GM23338 (cell line): Measurements from ENCODE around the gene MAPKBP1. TPM values are rescaled to one million over a fixed set of nuclear protein-coding genes. Genes with fewer than 3 reads are reported as not detected.

Experiments
- ATAC-seq: fragments of 200-7000 bp; cut with Tn5 transposase; 3 replicates; pipeline ENCODE4 v1.9.1; 2020
- DNase-seq: peaks from one replicate; pipeline ENCODE4 v3.0.0-alpha.2; 2015; ENCODE audit warnings: low spot score
- H2AFZ ChIP-seq: fragments of 200-600 bp; sonication (generic); 2 replicates; pipeline ENCODE4 v1.8.0; 2016; ENCODE audit warnings: antibody characterized with exemption, mild to moderate bottlenecking, moderate library complexity
- H3F3A ChIP-seq: fragments of 200-600 bp; sonication (generic); replicated peaks from 2 replicates; pipeline ENCODE4 v1.8.0; 2017; ENCODE audit warnings: antibody characterized with exemption, mixed run types, low read depth
- H3K27ac ChIP-seq: fragments of 200-600 bp; sonication (generic); 2 replicates; pipeline ENCODE4 v1.6.1; 2016; ENCODE audit warnings: low read depth
- H3K27me3 ChIP-seq: fragments of 200-600 bp; sonication (generic); 2 replicates; pipeline ENCODE4 v1.8.0; 2016; ENCODE audit warnings: mild to moderate bottlenecking, mixed run types, moderate library complexity; ENCODE audit not compliant: insufficient read depth
- H3K36me3 ChIP-seq: fragments of 200-600 bp; sonication (generic); 2 replicates; pipeline ENCODE4 v1.8.0; 2016; ENCODE audit warnings: mild to moderate bottlenecking; ENCODE audit not compliant: insufficient read depth
- H3K4me1 ChIP-seq: fragments of 200-600 bp; sonication (generic); 2 replicates; pipeline ENCODE4 v1.8.0; 2016; ENCODE audit warnings: mild to moderate bottlenecking, moderate library complexity; ENCODE audit not compliant: insufficient read depth
- H3K4me2 ChIP-seq: fragments of 200-600 bp; sonication (generic); 2 replicates; pipeline ENCODE4 v1.7.1; 2017; ENCODE audit warnings: mixed run types
- H3K4me3 ChIP-seq: fragments of 200-600 bp; sonication (generic); 2 replicates; pipeline ENCODE4 v1.6.1; 2016; ENCODE audit warnings: mixed run types
- H3K79me2 ChIP-seq: fragments of 200-600 bp; sonication (generic); replicated peaks from 2 replicates; pipeline ENCODE4 v1.8.0; 2017; ENCODE audit warnings: mild to moderate bottlenecking; ENCODE audit not compliant: insufficient read depth
- H3K9me2 ChIP-seq: fragments of 200-600 bp; sonication (generic); 2 replicates; pipeline ENCODE4 v1.8.0; 2017; ENCODE audit not compliant: insufficient read depth
- H4K20me1 ChIP-seq: fragments of 200-600 bp; sonication (generic); replicated peaks from 2 replicates; pipeline ENCODE4 v1.8.0; 2017; ENCODE audit warnings: mild to moderate bottlenecking; ENCODE audit not compliant: insufficient read depth
- H3K27ac Mint-ChIP-seq: 2 replicates; pipeline ENCODE4 v1.8.0; 2020; ENCODE audit warnings: inconsistent platforms, mild to moderate bottlenecking, moderate library complexity, mixed read lengths
- H3K27me3 Mint-ChIP-seq: 3 replicates; pipeline ENCODE4 v1.8.0; 2022; ENCODE audit warnings: low read depth, mild to moderate bottlenecking, moderate library complexity, mixed read lengths, inconsistent platforms; ENCODE audit not compliant: insufficient read depth, poor library complexity
- H3K36me3 Mint-ChIP-seq: 3 replicates; pipeline ENCODE4 v1.8.0; 2021; ENCODE audit warnings: low read depth, mild to moderate bottlenecking, inconsistent platforms, moderate library complexity, mixed read lengths
- H3K4me1 Mint-ChIP-seq: 3 replicates; pipeline ENCODE4 v1.8.0; 2020; ENCODE audit warnings: mild to moderate bottlenecking, inconsistent platforms, mixed read lengths
- H3K4me3 Mint-ChIP-seq: 3 replicates; pipeline ENCODE4 v1.8.0; 2021; ENCODE audit warnings: moderate library complexity, mild to moderate bottlenecking, inconsistent platforms, mixed read lengths
- H3K9me3 Mint-ChIP-seq: 3 replicates; pipeline ENCODE4 v1.8.0; 2020; ENCODE audit warnings: moderate library complexity, mild to moderate bottlenecking, inconsistent platforms, mixed read lengths
- CREB1 ChIP-seq: fragments of 250-450 bp; sonication (Bioruptor Pico); IDR thresholded peaks from 2 replicates; pipeline ENCODE4 v1.5.0; 2020; ENCODE audit warnings: low read depth, mild to moderate bottlenecking, moderate library complexity
- EZH2 ChIP-seq: fragments of 200-600 bp; sonication (generic); IDR thresholded peaks from one replicate; pipeline ENCODE4 v1.8.0; 2017; ENCODE audit warnings: antibody characterized with exemption, mild to moderate bottlenecking, low read depth; ENCODE audit not compliant: unreplicated experiment
- EZH2phosphoT487 ChIP-seq: fragments of 200-600 bp; sonication (generic); IDR thresholded peaks from one replicate; pipeline ENCODE4 v1.8.1; 2018; ENCODE audit warnings: antibody characterized with exemption; ENCODE audit not compliant: unreplicated experiment
- JUNB ChIP-seq: IDR thresholded peaks from one replicate; pipeline ENCODE4 v1.6.1; 2016; ENCODE audit warnings: antibody characterized with exemption; ENCODE audit not compliant: unreplicated experiment
- POLR2AphosphoS5 ChIP-seq: IDR thresholded peaks from 2 replicates; pipeline ENCODE4 v1.6.1; 2016; ENCODE audit warnings: antibody characterized with exemption, low read depth
- REST ChIP-seq: IDR thresholded peaks from one replicate; pipeline ENCODE4 v1.6.1; 2018; ENCODE audit warnings: antibody characterized with exemption; ENCODE audit not compliant: unreplicated experiment
- STAT1 ChIP-seq: IDR thresholded peaks from one replicate; pipeline ENCODE4 v1.6.1; 2016; ENCODE audit warnings: antibody characterized with exemption; ENCODE audit not compliant: unreplicated experiment
- ZNF114 ChIP-seq: fragments of 250-450 bp; sonication (Bioruptor Pico); IDR thresholded peaks from 2 replicates; pipeline ENCODE4 v1.5.0; 2020; ENCODE audit warnings: mild to moderate bottlenecking, moderate library complexity
- ZNF331 ChIP-seq: fragments of 250-450 bp; sonication (Bioruptor Pico); IDR thresholded peaks from 2 replicates; pipeline ENCODE4 v1.5.0; 2020; ENCODE audit warnings: low read depth, mild to moderate bottlenecking, moderate library complexity
- ZNF462 ChIP-seq: fragments of 250-450 bp; sonication (Bioruptor Pico); IDR thresholded peaks from 2 replicates; pipeline ENCODE4 v1.5.0; 2020; ENCODE audit warnings: mild to moderate bottlenecking, moderate library complexity
- polyA plus RNA-seq: library from polyadenylated mRNA; unstranded; fragments of >200 nt; fragmentation: Nextera tagmentation; extraction: Ambion mirVana; gene quantifications from 2 replicates; pipeline ENCODE4 v1.2.1, GENCODE V29; 2016
- total RNA-seq: library from RNA; depleted of rRNA; stranded (reverse); fragments of >200 nt; shearing (Covaris generic); gene quantifications from 2 replicates; pipeline ENCODE4 v1.2.3, GENCODE V29; 2014
- TF ChIP-seq, protein P1 (sequence below): IDR thresholded peaks from 2 replicates; pipeline ENCODE4 v1.6.1; 2016; ENCODE audit warnings: antibody characterized with exemption

The MAPKBP1 gene
- total and polyA plus RNA-seq, 2 experiments from 2014 or later, result 1.9 to 8.9 TPM

- H3K27me3 ChIP-seq, result 0 out of 2 replicates have a peak, but pooled peaks cover under 1% of the 10 kb centered on the region
- no peaks in the 10 kb centered on the region for H4K20me1 ChIP-seq
- Mint-ChIP-seq H3K4me3 (no peak overlapping the region), H3K4me1 (peaks cover 3% of the 10 kb centered on the region), H3K27ac (no peak overlapping the region), H3K27me3 (peaks cover 9% of the 10 kb centered on the region), H3K9me3 (no peaks in the 10 kb centered on the region), H3K36me3 (no peaks in the 10 kb centered on the region; the same call in 2 of the 3 replicates)
- H3K36me3 ChIP-seq, result no peaks in the 10 kb centered on the region; the same call in 1 of the 2 replicates
- no peaks in the 10 kb centered on the region for H3K9me2 ChIP-seq
- ATAC-seq (no peak), DNase-seq (no peak)
- H3K4me3 ChIP-seq, result no peak overlapping the region
- 0 out of 2 replicates have a peak, but pooled peaks cover under 1% of the 10 kb centered on the region for H3K79me2 ChIP-seq
- TF ChIP-seq STAT1 (no peak), REST (no peak), ZNF462 (no peak), EZH2phosphoT487 (no peak), ZNF114 (CRISPR knock-in tag) (no peak), ZNF331 (CRISPR knock-in tag) (no peak), EZH2 (no peak), CREB1 (CRISPR knock-in tag) (no peak), POLR2AphosphoS5 (no peak), JUNB (no peak)
- TF ChIP-seq, protein P1, sequence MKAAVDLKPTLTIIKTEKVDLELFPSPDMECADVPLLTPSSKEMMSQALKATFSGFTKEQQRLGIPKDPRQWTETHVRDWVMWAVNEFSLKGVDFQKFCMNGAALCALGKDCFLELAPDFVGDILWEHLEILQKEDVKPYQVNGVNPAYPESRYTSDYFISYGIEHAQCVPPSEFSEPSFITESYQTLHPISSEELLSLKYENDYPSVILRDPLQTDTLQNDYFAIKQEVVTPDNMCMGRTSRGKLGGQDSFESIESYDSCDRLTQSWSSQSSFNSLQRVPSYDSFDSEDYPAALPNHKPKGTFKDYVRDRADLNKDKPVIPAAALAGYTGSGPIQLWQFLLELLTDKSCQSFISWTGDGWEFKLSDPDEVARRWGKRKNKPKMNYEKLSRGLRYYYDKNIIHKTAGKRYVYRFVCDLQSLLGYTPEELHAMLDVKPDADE, result no peak
- H3F3A ChIP-seq, result no peaks in the 10 kb centered on the region
- H2AFZ ChIP-seq, result no peak overlapping the region
- H3K4me2 ChIP-seq, result no peak overlapping the region
- H3K4me1 ChIP-seq, result peaks cover under 1% of the 10 kb centered on the region; the same call in 1 of the 2 replicates
- H3K27ac ChIP-seq, result no peak overlapping the region
Measured at GRCh38 chr15:41823502-41823901, 49.2 kb downstream of the MAPKBP1 start.
